HepG2 (cell line): ENCODE results near the gene ZNF821. TPM values are rescaled to one million over a fixed set of nuclear protein-coding genes. Genes with fewer than 3 reads are reported as not detected.

Experiments
- ARID4A ChIP-seq: sonication (generic); formaldehyde crosslinking; IDR thresholded peaks from 2 replicates; pipeline ENCODE4 v1.5.0; 2020; ENCODE audit warnings: mild to moderate bottlenecking, missing genetic modification reagents, borderline replicate concordance
- CBX1 ChIP-seq: IDR thresholded peaks from one replicate; pipeline ENCODE4 v1.6.1; 2016; ENCODE audit warnings: antibody characterized with exemption, low read depth
- GFI1 ChIP-seq: sonication (generic); formaldehyde crosslinking; IDR thresholded peaks from 2 replicates; pipeline ENCODE4 v1.5.0; 2020; ENCODE audit warnings: missing genetic modification reagents, mild to moderate bottlenecking, borderline replicate concordance
- KDM2A ChIP-seq: sonication (generic); formaldehyde crosslinking; IDR thresholded peaks from 2 replicates; pipeline ENCODE4 v1.4.0; 2020; ENCODE audit warnings: low read depth, missing genetic modification reagents, borderline replicate concordance
- MAFG ChIP-seq: sonication (generic); formaldehyde crosslinking; IDR thresholded peaks from 2 replicates; pipeline ENCODE4 v1.5.1; 2020; ENCODE audit warnings: mild to moderate bottlenecking, missing genetic modification reagents
- NFKBIZ ChIP-seq: IDR thresholded peaks from 2 replicates; pipeline ENCODE4 v1.6.1; 2018; ENCODE audit warnings: missing genetic modification reagents, missing compliant biosample characterization
- PAF1 ChIP-seq: IDR thresholded peaks from 2 replicates; pipeline ENCODE4 v1.6.1; 2016; ENCODE audit warnings: missing genetic modification reagents, missing compliant biosample characterization
- RERE ChIP-seq: IDR thresholded peaks from 2 replicates; pipeline ENCODE4 v1.6.1; 2016; ENCODE audit warnings: low read depth, missing genetic modification reagents, missing compliant biosample characterization
- SMYD3 ChIP-seq: sonication (generic); formaldehyde crosslinking; IDR thresholded peaks from 2 replicates; pipeline ENCODE4 v1.8.1; 2023; ENCODE audit warnings: mild to moderate bottlenecking, missing genetic modification reagents
- SOX6 ChIP-seq, 2 experiments: fragments of 450-650 bp in 1 of 2; sonication (generic) in 1 of 2; formaldehyde crosslinking in 1 of 2; IDR thresholded peaks; 2 replicates each; pipeline versions ENCODE4 v1.4.0 to v1.6.1; 2017 to 2020; ENCODE audit warnings: antibody characterized with exemption in 1 of 2, mild to moderate bottlenecking in 1 of 2, missing genetic modification reagents in 1 of 2
- polyA plus RNA-seq, 8 experiments: library from polyadenylated mRNA; depleted of rRNA in 3 of 8; stranded (reverse) in 7 of 8; unstranded in 1 of 8; fragments of >200 nt; fragmentation: Illumina TruSeq in 4 of 8; extraction: Trizol in 4 of 8; gene quantifications; 2 replicates each; pipeline versions ENCODE4 v1.2.1 to v1.2.3, GENCODE V29; 2011 to 2016; ENCODE audit warnings: low read depth in 4 of 8, missing spikeins in 1 of 8, mixed read lengths in 1 of 8; ENCODE audit not compliant: insufficient read depth in 1 of 8
- total RNA-seq, 5 experiments: library from RNA; depleted of rRNA; stranded (reverse); fragments of >200 nt; fragmentation: Illumina TruSeq; extraction: Trizol; gene quantifications; 2 replicates each; pipeline ENCODE4 v1.2.3, GENCODE V29; 2016; ENCODE audit warnings: low read depth in 1 of 5
- TF ChIP-seq, protein P1 (sequence below): sonication (generic); formaldehyde crosslinking; IDR thresholded peaks from 2 replicates; pipeline ENCODE4 v1.5.0; 2020; ENCODE audit warnings: missing genetic modification reagents, mild to moderate bottlenecking, borderline replicate concordance

Gene ZNF821
- total and polyA plus RNA-seq, 2 of the 13 experiments (the other 11 are each of a cell fraction or from before 2014, with no cell fraction given): 7.0 to 9.1 TPM

DNA sequence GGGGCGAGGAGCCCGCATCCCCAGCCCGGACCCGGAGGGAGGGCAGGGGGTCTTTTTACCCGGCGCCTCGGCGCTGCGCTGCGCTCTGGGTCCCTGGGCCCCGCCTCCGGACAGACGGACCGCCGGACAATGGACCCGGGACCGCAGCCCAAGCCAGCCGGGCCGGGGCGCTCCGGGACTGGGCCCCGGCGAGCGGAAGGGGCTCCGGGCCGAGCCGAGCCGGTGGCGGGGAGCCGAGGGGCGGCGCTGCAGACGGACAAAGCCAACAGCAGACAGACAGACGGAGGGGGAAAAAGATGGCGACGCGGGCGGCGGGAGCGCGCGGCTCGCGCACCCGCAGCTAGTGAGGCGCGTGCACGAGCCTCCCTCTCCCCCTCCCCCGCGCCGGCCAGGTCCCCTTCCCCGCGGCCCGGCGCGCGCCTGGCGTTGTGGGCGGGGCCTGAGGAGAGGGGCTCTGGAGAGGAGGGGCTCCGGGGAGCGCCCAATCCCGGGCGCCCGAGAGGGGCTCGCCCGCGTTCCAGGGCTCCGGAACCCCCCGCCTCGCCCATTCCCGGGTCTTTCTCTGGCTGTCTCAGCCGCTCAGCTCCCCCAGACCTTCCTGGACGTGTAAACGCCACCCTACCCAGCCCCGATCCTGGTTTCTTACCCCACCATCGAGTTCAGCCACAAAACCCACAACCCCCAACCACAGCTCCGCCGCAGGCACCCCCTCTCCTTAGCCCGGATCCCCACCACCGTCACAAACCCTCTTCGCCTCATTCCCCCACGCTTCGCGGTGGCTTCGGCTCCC is at the start of gene ZNF821 (continued):
- TF ChIP-seq RERE (CRISPR knock-in tag): no peak
- TF ChIP-seq CBX1: no peak
- no peak for TF ChIP-seq MAFG (CRISPR knock-in tag)
- TF ChIP-seq SOX6 (IDR thresholded peaks at IDR 0.05): no peak
- TF ChIP-seq SOX6 (CRISPR knock-in tag; IDR thresholded peaks at IDR 0.05): no peak
- TF ChIP-seq NFKBIZ: no peak
- no peak for TF ChIP-seq PAF1 (CRISPR knock-in tag)
- no peak for TF ChIP-seq SMYD3 (CRISPR knock-in tag)
- TF ChIP-seq, protein P1, sequence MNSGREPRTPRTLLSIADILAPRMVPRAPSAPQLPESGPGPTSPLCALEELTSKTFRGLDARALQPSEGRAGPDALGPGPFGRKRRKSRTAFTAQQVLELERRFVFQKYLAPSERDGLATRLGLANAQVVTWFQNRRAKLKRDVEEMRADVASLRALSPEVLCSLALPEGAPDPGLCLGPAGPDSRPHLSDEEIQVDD (CRISPR knock-in tag): 0 out of 2 replicates have a peak, but pooled peaks have one; percentile 43
- 0 out of 2 replicates have a peak, but pooled peaks have one; percentile 9 for TF ChIP-seq GFI1
- TF ChIP-seq KDM2A: peak; percentile 44; the same call in 1 of the 2 replicates
- peak; percentile 76; the same call in 1 of the 2 replicates for TF ChIP-seq ARID4A (CRISPR knock-in tag)
